Breast epithelium (tissue), 4 donors: Measurements from ENCODE around the gene FUCA1. TPM values are rescaled to one million over a fixed set of nuclear protein-coding genes. Genes with fewer than 3 reads are reported as not detected.

Source experiments
- DNase-seq, 2 donors: peaks; one replicate each; pipeline ENCODE4 v3.0.0-alpha.2; 2019; ENCODE audit warnings: low spot score in 2 of 2
- H3K27ac ChIP-seq, 2 donors: fragments of 200-600 bp; sonication (generic) in 1 of 2; one replicate each; pipeline ENCODE4 v1.5.1; 2016 to 2019; ENCODE audit warnings: mild to moderate bottlenecking in 1 of 2
- H3K27me3 ChIP-seq, 2 donors: fragments of 200-600 bp; sonication (generic) in 1 of 2; one replicate each; pipeline versions ENCODE4 v1.5.1 to v1.6.0; 2017 to 2019; ENCODE audit warnings: control low read depth in 1 of 2, mild to moderate bottlenecking in 1 of 2
- H3K36me3 ChIP-seq: fragments of 200-600 bp; one replicate; pipeline ENCODE4 v1.5.1; 2019
- H3K4me1 ChIP-seq, 2 donors: fragments of 200-600 bp; sonication (generic); one replicate each; pipeline ENCODE4 v1.5.1; 2016 to 2019; ENCODE audit warnings: control low read depth in 1 of 2
- H3K4me3 ChIP-seq, 3 donors: fragments of 200-600 bp; sonication (generic); 1 replicate in 2 of 3; 2 replicates in 1 of 3; pipeline ENCODE4 v1.5.1; 2016 to 2019; ENCODE audit warnings: mild to moderate bottlenecking in 3 of 3, moderate library complexity in 2 of 3
- H3K9me3 ChIP-seq, 2 donors: fragments of 200-600 bp; sonication (generic) in 1 of 2; one replicate each; pipeline ENCODE4 v1.5.1; 2016 to 2019; ENCODE audit warnings: control low read depth in 1 of 2
- CTCF ChIP-seq, 3 donors: fragments of 450-650 bp; IDR thresholded peaks; one replicate each; pipeline ENCODE4 v1.5.1; 2016 to 2017; ENCODE audit warnings: antibody characterized with exemption in 3 of 3, mild to moderate bottlenecking in 3 of 3, moderate library complexity in 3 of 3
- POLR2A ChIP-seq: fragments of 450-650 bp; IDR thresholded peaks from one replicate; pipeline ENCODE4 v1.6.1; 2016; ENCODE audit warnings: antibody characterized with exemption, mild to moderate bottlenecking, moderate library complexity
- POLR2AphosphoS5 ChIP-seq, 3 donors: sonication (generic); formaldehyde crosslinking; IDR thresholded peaks; one replicate each; pipeline ENCODE4 v1.6.1; 2017; ENCODE audit warnings: antibody characterized with exemption in 3 of 3
- intact Hi-C: fragments of 100-400 bp; cut with DNase I; formaldehyde crosslinking; loops from one replicate; pipeline ENCODE4 v1.15.1; 2023; ENCODE audit warnings: low total_unique reads
- total RNA-seq, 3 donors: library from RNA; depleted of rRNA; stranded (reverse); fragments of >200 nt; gene quantifications; one replicate each; pipeline ENCODE4 v1.1.0, GENCODE V29; 2016

FUCA1 gene
- total RNA-seq, 3 donors from 2014 or later: 26.9 to 45.3 (median 44.2) TPM

GRCh38 chr1:23801876-23802275 is 66.2 kb downstream of the FUCA1 start:
- Histone ChIP-seq H3K9me3 (no peaks in the 10 kb centered on the region), H3K27ac (peak overlapping the region; percentile 92), H3K36me3 (no peaks in the 10 kb centered on the region), H3K4me3 (no peak overlapping the region), H3K27me3 (no peaks in the 10 kb centered on the region), H3K4me1 (peaks cover 6% of the 10 kb centered on the region in 2 donors)
- intact Hi-C loops: loop anchor here (1.0 kb wide), 1 partner anchor 24 kb away; the partner anchor contains the start of gene PITHD1
- DNase-seq: no peak
- TF ChIP-seq POLR2A (no peak), CTCF (IDR thresholded peaks at IDR 0.05) (no peak), POLR2AphosphoS5 (IDR thresholded peaks at IDR 0.05) (no peak)

- intact Hi-C loops: no loop called here
- H3K27me3 ChIP-seq: no peaks in the 10 kb centered on the region
- no peaks in the 10 kb centered on the region for H3K36me3 ChIP-seq
- H3K4me1 ChIP-seq: peaks cover 6% of the 10 kb centered on the region in 2 donors
- DNase-seq: no peak
- H3K4me3 ChIP-seq: peak overlapping the region; percentile 74 to 87 (median 79)
- TF ChIP-seq POLR2AphosphoS5 (IDR thresholded peaks at IDR 0.05) (no peak), CTCF (IDR thresholded peaks at IDR 0.05) (no peak), POLR2A (no peak)
- peak overlapping the region; percentile 92 for H3K27ac ChIP-seq
- H3K9me3 ChIP-seq: no peaks in the 10 kb centered on the region
Observed at GRCh38 chr1:23801338-23801748, 66.7 kb downstream of the FUCA1 start.

GRCh38 chr1:23800400-23801337 is 67.4 kb downstream of the FUCA1 start, which contains the start of gene GALE:
TSS of gene GALE (minus strand) at chr1:23800754. CDS start at chr1:23799007, 1,747 bp downstream.
- no peaks in the 10 kb centered on the region for H3K9me3 ChIP-seq
- no peaks in the 10 kb centered on the region for H3K27me3 ChIP-seq
- TF ChIP-seq POLR2A (no peak), POLR2AphosphoS5 (IDR thresholded peaks at IDR 0.05) (peak; percentile 77 to 86 (median 85)), CTCF (IDR thresholded peaks at IDR 0.05) (peak in 1 of 3 donors; percentile 12)
- intact Hi-C loops: no loop called here
- H3K4me3 ChIP-seq: peak within 1 kb of the TSS; percentile 74 to 87 (median 79)
- H3K27ac ChIP-seq: peak within 1 kb of the TSS; percentile 92
- DNase-seq: peak; percentile 96 to 97
- H3K36me3 ChIP-seq: no peaks in the 10 kb centered on the region
- peaks cover 6% of the 10 kb centered on the region in 2 donors for H3K4me1 ChIP-seq

GRCh38 chr1:23799570-23800399 is 68.3 kb downstream of the FUCA1 start:
- peak; percentile 68 to 79 for DNase-seq
- H3K36me3 ChIP-seq: no peaks in the 10 kb centered on the region
- peaks cover 6% of the 10 kb centered on the region in 2 donors for H3K4me1 ChIP-seq
- H3K27ac ChIP-seq: peak overlapping the region; percentile 92
- TF ChIP-seq POLR2A (no peak), POLR2AphosphoS5 (IDR thresholded peaks at IDR 0.05) (peak; percentile 41 to 74 (median 46)), CTCF (IDR thresholded peaks at IDR 0.05) (no peak)
- peak overlapping the region; percentile 74 to 87 (median 79) for H3K4me3 ChIP-seq
- intact Hi-C loops: no loop called here
- H3K27me3 ChIP-seq: no peaks in the 10 kb centered on the region
- H3K9me3 ChIP-seq: no peaks in the 10 kb centered on the region
